ENCODE measurements around the gene IDH3A.

Gene IDH3A

DNA sequence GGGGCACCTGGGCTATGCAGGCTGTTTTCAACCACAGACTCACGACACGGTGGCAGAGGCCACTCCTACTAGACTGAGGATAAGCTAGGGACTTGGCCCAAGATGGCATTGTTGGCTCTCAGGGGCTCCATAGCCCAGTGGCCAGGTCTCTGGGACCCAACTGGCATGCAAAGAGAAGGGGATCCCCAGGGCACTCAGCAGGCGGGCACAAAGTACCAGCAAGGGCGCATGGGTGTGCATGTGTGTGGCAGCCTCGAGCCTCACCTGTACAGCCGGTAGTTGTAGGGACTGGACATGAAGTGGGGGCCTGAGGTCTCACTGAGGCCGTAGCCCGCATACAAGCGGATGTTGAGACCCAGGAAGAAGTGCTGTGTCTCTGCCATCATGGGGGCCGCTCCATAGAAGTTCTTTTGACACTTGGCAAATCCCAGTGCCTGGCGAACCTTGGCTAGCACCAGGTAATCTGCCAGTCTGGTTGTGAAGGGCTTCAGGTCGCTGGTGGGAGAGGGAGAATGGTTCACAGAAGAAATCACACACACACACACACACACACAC is 30.2 kb downstream of the IDH3A start:
- H3K4me1 ChIP-seq (ENCODE audit: control insufficient read depth in 1 of 2, insufficient read depth in 2 of 2, low read length in 2 of 2): no peaks in the 10 kb centered on the region
- H3K27ac ChIP-seq (ENCODE audit: low read depth, low read length): no peak overlapping the region
- H3K9ac ChIP-seq (ENCODE audit: low read depth in 1 of 2, low read length in 2 of 2): no peak overlapping the region
- no peak overlapping the region for H3K4me3 ChIP-seq (ENCODE audit: low read depth in 1 of 2, low read length in 2 of 2)
- H3K36me3 ChIP-seq (ENCODE audit: control insufficient read depth in 1 of 2, insufficient read depth in 2 of 2, low read length in 2 of 2): no peaks in the 10 kb centered on the region
- H3K9me3 ChIP-seq (ENCODE audit: control insufficient read depth in 1 of 2, low read length in 2 of 2): no peaks in the 10 kb centered on the region
- no peaks in the 10 kb centered on the region for H3K27me3 ChIP-seq (ENCODE audit: control insufficient read depth in 1 of 2, insufficient read depth in 2 of 2, low read length in 2 of 2)

DNA sequence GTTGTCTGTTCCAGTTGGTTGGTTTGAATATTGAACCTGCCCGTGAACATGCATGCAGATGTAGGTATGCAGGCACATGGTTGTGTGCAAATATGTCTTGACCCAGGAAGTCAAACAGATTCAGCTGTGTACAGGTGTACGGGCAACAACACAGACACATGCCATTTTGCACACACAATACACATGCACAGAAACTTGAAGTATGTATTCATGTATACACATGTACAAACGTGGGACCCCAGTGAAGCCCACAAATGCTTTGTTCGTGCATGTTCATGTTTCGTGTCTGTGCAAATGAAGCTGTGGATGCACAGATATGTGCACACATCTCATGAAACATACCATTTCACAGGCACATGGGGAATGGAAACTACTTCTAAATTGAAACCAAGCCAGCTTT is 30.7 kb downstream of the IDH3A start:
- H3K27me3 ChIP-seq (ENCODE audit: control insufficient read depth in 1 of 2, insufficient read depth in 2 of 2, low read length in 2 of 2): no peaks in the 10 kb centered on the region
- no peaks in the 10 kb centered on the region for H3K36me3 ChIP-seq (ENCODE audit: control insufficient read depth in 1 of 2, insufficient read depth in 2 of 2, low read length in 2 of 2)
- no peak overlapping the region for H3K27ac ChIP-seq (ENCODE audit: low read depth, low read length)
- H3K9me3 ChIP-seq (ENCODE audit: control insufficient read depth in 1 of 2, low read length in 2 of 2): no peaks in the 10 kb centered on the region
- no peak overlapping the region for H3K9ac ChIP-seq (ENCODE audit: low read depth in 1 of 2, low read length in 2 of 2)
- no peak overlapping the region for H3K4me3 ChIP-seq (ENCODE audit: low read depth in 1 of 2, low read length in 2 of 2)
- no peaks in the 10 kb centered on the region for H3K4me1 ChIP-seq (ENCODE audit: control insufficient read depth in 1 of 2, insufficient read depth in 2 of 2, low read length in 2 of 2)

DNA sequence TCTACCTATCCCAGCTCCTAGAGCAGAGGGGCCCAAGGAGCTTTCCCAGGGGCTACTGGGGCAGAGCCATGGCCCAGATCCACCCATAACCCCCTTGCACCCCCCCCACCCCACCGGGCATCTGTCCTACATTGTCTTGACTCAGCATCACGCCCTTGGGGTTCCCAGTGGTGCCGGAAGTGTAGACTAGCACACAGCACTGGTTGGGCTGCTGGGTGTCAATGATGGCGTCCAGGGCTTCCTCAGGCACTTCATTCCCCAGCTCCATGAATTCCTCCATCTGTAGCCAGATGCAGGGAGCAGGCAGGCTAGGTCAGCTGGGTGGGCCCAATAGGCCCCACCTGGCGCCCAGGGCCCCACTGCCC is 33.2 kb downstream of the IDH3A start:
- Histone ChIP-seq H3K27ac (ENCODE audit: low read depth, low read length) (no peak overlapping the region), H3K9ac (ENCODE audit: low read depth in 1 of 2, low read length in 2 of 2) (no peak overlapping the region), H3K4me1 (ENCODE audit: control insufficient read depth in 1 of 2, insufficient read depth in 2 of 2, low read length in 2 of 2) (no peaks in the 10 kb centered on the region), H3K9me3 (ENCODE audit: control insufficient read depth in 1 of 2, low read length in 2 of 2) (no peaks in the 10 kb centered on the region), H3K4me3 (ENCODE audit: low read depth in 1 of 2, low read length in 2 of 2) (no peak overlapping the region), H3K36me3 (ENCODE audit: control insufficient read depth in 1 of 2, insufficient read depth in 2 of 2, low read length in 2 of 2) (no peaks in the 10 kb centered on the region), H3K27me3 (ENCODE audit: control insufficient read depth in 1 of 2, insufficient read depth in 2 of 2, low read length in 2 of 2) (no peaks in the 10 kb centered on the region)

DNA sequence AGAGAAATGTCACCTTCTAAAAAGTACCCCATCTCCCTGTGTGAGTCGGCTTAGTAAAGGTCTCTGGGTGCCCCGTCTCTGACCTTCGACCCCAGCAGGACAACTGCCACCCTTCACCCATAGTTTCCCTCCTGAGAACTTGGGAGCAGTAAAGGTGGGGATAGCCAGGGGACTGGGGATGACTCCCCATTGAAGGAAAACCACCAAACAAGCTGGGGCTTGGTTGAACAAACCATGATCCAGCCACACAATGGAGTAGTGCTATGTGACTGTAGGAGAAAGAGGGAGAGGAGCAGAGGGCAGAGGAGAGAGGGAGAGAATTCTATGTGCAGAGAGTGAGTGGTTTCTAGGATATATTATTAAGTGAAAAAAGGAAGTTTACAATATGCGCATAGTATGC is 33.7 kb downstream of the IDH3A start:
- Histone ChIP-seq H3K9ac (ENCODE audit: low read depth in 1 of 2, low read length in 2 of 2) (no peak overlapping the region), H3K27me3 (ENCODE audit: control insufficient read depth in 1 of 2, insufficient read depth in 2 of 2, low read length in 2 of 2) (no peaks in the 10 kb centered on the region), H3K4me3 (ENCODE audit: low read depth in 1 of 2, low read length in 2 of 2) (no peak overlapping the region), H3K9me3 (ENCODE audit: control insufficient read depth in 1 of 2, low read length in 2 of 2) (no peaks in the 10 kb centered on the region), H3K4me1 (ENCODE audit: control insufficient read depth in 1 of 2, insufficient read depth in 2 of 2, low read length in 2 of 2) (no peaks in the 10 kb centered on the region), H3K36me3 (ENCODE audit: control insufficient read depth in 1 of 2, insufficient read depth in 2 of 2, low read length in 2 of 2) (no peaks in the 10 kb centered on the region), H3K27ac (ENCODE audit: low read depth, low read length) (no peak overlapping the region)

DNA sequence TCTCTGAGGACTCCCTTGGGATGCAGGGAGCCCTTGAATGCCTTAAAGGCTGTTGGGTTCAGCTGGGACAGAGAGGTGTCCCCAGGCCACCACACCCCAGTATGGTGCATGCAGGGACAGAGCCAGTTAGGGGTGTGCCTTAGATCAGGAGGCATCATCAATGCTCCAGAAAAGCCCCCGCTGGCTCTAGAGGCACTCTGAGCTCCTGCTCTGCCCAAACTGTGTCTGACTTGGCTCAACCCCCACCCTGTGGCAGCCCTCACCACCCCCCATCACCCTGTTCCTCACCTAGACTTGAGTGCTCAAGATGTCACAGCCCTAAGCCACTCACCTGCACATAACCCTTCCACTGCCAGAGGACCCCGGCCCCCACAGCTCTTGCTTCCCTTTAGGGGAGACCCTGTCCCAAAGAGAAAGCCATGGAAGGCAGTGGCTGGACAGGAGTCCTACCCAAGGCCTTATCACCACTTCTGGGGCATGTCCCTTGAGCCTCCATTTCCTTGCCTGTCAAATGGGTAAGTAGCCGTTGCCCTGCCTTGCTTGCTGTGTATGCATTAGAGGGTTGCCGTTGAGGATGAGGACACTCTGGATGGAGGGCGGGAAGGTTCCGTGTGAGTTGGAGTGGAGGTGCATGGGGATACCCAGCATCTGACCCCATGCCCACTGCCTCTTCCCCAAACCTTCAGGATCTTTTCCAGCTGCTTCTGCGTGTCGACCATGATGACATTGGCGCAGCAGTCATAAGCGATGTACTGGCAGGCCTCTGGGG is 43.8 kb downstream of the IDH3A start:
- no peaks in the 10 kb centered on the region for H3K27me3 ChIP-seq (ENCODE audit: control insufficient read depth in 1 of 2, insufficient read depth in 2 of 2, low read length in 2 of 2)
- H3K36me3 ChIP-seq (ENCODE audit: control insufficient read depth in 1 of 2, insufficient read depth in 2 of 2, low read length in 2 of 2): no peaks in the 10 kb centered on the region
- no peaks in the 10 kb centered on the region for H3K4me1 ChIP-seq (ENCODE audit: control insufficient read depth in 1 of 2, insufficient read depth in 2 of 2, low read length in 2 of 2)
- H3K9ac ChIP-seq (ENCODE audit: low read depth in 1 of 2, low read length in 2 of 2): no peak overlapping the region
- H3K4me3 ChIP-seq (ENCODE audit: low read depth in 1 of 2, low read length in 2 of 2): no peak overlapping the region
- no peak overlapping the region for H3K27ac ChIP-seq (ENCODE audit: low read depth, low read length)
- H3K9me3 ChIP-seq (ENCODE audit: control insufficient read depth in 1 of 2, low read length in 2 of 2): no peaks in the 10 kb centered on the region

DNA sequence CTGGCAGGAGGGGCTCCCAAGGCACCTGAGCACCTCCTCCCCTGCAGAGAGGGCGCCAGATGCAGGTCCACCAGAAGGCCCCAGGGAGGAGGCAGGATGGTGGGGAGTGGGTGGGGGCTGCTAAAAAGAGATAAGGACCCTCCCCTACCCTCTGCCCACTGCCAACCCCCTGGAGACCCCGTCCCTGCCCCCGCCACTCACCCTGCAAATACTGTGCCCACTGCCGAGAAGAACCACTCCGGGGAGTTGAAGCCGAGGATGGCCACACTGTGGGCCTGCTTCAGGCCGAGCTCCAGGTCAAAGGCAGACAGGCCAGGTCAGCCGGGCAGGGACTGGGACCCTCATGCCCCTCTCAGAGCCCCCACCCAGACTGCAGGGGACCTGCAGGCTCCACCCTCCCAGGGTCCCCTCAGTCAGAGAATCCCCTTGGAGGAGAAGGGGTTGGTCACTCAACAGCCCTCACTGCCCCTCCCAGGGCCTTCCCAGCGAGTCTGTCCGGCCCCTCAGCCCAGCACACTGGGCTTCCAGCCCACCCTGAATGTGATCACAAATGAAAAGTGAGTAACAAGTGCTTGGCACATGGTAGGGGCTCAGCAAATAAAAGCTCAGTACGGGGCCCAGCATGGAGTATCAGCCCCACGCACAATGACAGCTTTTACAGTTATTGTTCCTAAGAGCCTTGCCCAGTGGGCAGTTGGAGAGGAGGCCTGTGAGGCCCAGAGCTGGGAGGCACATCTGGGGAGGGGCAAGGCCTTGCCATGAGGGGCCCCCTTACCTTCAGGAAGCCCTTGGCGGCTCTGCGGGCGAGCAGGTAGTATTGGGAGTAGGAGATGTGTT is 44.8 kb downstream of the IDH3A start:
- Histone ChIP-seq H3K36me3 (ENCODE audit: control insufficient read depth in 1 of 2, insufficient read depth in 2 of 2, low read length in 2 of 2) (no peaks in the 10 kb centered on the region), H3K4me3 (ENCODE audit: low read depth in 1 of 2, low read length in 2 of 2) (no peak overlapping the region), H3K27me3 (ENCODE audit: control insufficient read depth in 1 of 2, insufficient read depth in 2 of 2, low read length in 2 of 2) (no peaks in the 10 kb centered on the region), H3K9me3 (ENCODE audit: control insufficient read depth in 1 of 2, low read length in 2 of 2) (no peaks in the 10 kb centered on the region), H3K27ac (ENCODE audit: low read depth, low read length) (no peak overlapping the region), H3K9ac (ENCODE audit: low read depth in 1 of 2, low read length in 2 of 2) (no peak overlapping the region), H3K4me1 (ENCODE audit: control insufficient read depth in 1 of 2, insufficient read depth in 2 of 2, low read length in 2 of 2) (no peaks in the 10 kb centered on the region)

DNA sequence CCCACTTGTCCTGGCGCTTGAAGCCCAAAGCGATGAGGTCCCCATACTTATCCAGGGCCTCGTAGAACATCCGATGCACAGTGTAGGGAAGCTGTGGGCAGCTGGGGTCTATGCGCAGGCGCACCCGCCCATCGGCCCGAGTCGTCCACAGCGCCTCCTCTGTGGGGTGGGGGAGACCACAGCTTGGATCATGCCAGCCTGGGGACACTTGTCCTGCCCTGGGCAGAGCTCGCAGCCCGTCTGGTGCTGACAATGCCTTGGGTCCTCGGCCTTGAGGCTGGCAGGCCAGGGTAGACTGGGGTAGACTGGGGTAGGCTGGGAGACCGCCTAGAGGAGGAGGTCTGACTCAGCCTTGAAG is 45.4 kb downstream of the IDH3A start:
- H3K4me1 ChIP-seq (ENCODE audit: control insufficient read depth in 1 of 2, insufficient read depth in 2 of 2, low read length in 2 of 2): no peaks in the 10 kb centered on the region
- H3K9ac ChIP-seq (ENCODE audit: low read depth in 1 of 2, low read length in 2 of 2): no peak overlapping the region
- H3K27me3 ChIP-seq (ENCODE audit: control insufficient read depth in 1 of 2, insufficient read depth in 2 of 2, low read length in 2 of 2): no peaks in the 10 kb centered on the region
- no peaks in the 10 kb centered on the region for H3K36me3 ChIP-seq (ENCODE audit: control insufficient read depth in 1 of 2, insufficient read depth in 2 of 2, low read length in 2 of 2)
- no peak overlapping the region for H3K4me3 ChIP-seq (ENCODE audit: low read depth in 1 of 2, low read length in 2 of 2)
- no peak overlapping the region for H3K27ac ChIP-seq (ENCODE audit: low read depth, low read length)
- H3K9me3 ChIP-seq (ENCODE audit: control insufficient read depth in 1 of 2, low read length in 2 of 2): no peaks in the 10 kb centered on the region

DNA sequence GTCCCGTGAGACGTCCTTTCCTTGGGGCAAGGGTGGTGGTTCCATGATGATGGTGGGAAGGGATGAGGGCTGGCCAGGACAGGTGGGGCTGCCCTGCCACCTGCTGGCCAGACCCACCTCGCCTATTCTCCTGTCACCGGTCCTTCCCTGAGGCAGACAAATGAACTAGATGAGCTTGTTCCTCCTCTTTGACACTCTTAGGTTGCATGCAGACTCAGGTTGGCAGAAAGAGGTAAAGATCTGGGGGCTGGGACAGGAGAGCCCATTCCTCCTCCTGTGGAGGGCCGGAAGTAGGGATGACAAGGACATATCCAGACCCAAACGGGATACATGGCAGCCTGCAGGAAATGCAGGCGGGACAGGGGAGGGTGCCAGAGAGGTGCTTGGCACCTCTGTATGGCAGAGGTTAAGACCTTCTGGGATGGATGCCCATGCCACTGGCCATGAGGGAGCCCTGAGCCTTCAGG is 46.6 kb downstream of the IDH3A start:
- no peaks in the 10 kb centered on the region for H3K4me1 ChIP-seq (ENCODE audit: control insufficient read depth in 1 of 2, insufficient read depth in 2 of 2, low read length in 2 of 2)
- H3K9ac ChIP-seq (ENCODE audit: low read depth in 1 of 2, low read length in 2 of 2): no peak overlapping the region
- no peaks in the 10 kb centered on the region for H3K27me3 ChIP-seq (ENCODE audit: control insufficient read depth in 1 of 2, insufficient read depth in 2 of 2, low read length in 2 of 2)
- no peak overlapping the region for H3K4me3 ChIP-seq (ENCODE audit: low read depth in 1 of 2, low read length in 2 of 2)
- H3K36me3 ChIP-seq (ENCODE audit: control insufficient read depth in 1 of 2, insufficient read depth in 2 of 2, low read length in 2 of 2): no peaks in the 10 kb centered on the region
- no peaks in the 10 kb centered on the region for H3K9me3 ChIP-seq (ENCODE audit: control insufficient read depth in 1 of 2, low read length in 2 of 2)
- no peak overlapping the region for H3K27ac ChIP-seq (ENCODE audit: low read depth, low read length)

DNA sequence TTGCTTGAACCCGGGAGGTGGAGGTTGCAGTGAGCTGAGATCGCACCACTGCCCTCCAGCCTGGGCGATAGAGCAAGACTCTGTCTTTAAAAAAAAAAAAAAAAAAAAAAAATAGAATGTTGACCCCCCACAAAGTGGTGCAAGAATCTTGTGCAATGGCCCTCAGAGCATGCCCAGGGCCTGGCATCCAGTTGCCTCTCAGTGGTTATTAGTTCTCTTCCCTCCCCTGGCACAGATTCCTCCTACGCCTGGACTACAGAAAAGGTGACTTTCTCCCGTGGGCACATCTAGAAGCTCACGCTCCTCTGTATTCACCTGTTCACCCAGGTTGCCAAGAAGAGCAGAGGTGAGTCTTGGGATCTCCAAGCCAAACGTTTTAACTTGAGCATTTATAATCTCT is 48.5 kb downstream of the IDH3A start:
- H3K27ac ChIP-seq (ENCODE audit: low read depth, low read length): no peak overlapping the region
- no peaks in the 10 kb centered on the region for H3K9me3 ChIP-seq (ENCODE audit: control insufficient read depth in 1 of 2, low read length in 2 of 2)
- H3K9ac ChIP-seq (ENCODE audit: low read depth in 1 of 2, low read length in 2 of 2): no peak overlapping the region
- H3K36me3 ChIP-seq (ENCODE audit: control insufficient read depth in 1 of 2, insufficient read depth in 2 of 2, low read length in 2 of 2): no peaks in the 10 kb centered on the region
- H3K4me3 ChIP-seq (ENCODE audit: low read depth in 1 of 2, low read length in 2 of 2): no peak overlapping the region
- no peaks in the 10 kb centered on the region for H3K27me3 ChIP-seq (ENCODE audit: control insufficient read depth in 1 of 2, insufficient read depth in 2 of 2, low read length in 2 of 2)
- H3K4me1 ChIP-seq (ENCODE audit: control insufficient read depth in 1 of 2, insufficient read depth in 2 of 2, low read length in 2 of 2): no peaks in the 10 kb centered on the region

DNA sequence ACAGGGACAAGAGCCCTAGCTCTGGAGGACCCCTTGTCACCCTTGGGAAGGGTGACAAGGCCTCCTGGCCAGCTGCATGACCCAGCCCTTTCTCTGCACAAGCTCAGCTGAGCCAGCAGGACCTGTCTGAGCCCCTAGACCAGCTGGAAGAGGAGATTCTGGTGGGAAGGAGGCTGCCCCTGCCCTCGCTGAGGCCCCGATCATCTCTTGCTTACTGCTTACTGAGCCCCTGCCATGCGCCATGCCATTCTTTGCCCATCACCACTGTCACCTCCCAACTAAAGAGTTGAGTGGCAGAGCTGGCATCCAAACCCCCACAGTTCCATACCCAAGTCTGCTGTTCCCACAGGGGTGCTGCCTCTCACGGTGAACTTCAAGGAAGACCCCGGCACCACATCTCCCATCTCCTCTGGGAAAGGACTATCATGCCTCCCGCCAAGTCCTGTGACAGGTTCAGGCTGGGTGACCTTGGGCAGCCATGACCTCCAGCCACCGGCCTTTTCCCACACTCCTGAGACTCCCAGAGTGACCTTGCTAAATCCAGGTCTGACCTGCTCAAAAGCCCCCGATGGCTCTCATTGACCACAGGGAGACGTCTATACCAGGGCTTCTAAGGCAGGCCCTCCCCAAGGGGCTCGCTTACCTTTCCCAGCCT is 51.2 kb downstream of the IDH3A start:
- H3K27me3 ChIP-seq (ENCODE audit: control insufficient read depth in 1 of 2, insufficient read depth in 2 of 2, low read length in 2 of 2): no peaks in the 10 kb centered on the region
- no peaks in the 10 kb centered on the region for H3K9me3 ChIP-seq (ENCODE audit: control insufficient read depth in 1 of 2, low read length in 2 of 2)
- H3K4me3 ChIP-seq (ENCODE audit: low read depth in 1 of 2, low read length in 2 of 2): no peak overlapping the region

More for the DNA sequence above, 51.2 kb downstream of the IDH3A start:
- no peaks in the 10 kb centered on the region for H3K36me3 ChIP-seq (ENCODE audit: control insufficient read depth in 1 of 2, insufficient read depth in 2 of 2, low read length in 2 of 2)
- no peak overlapping the region for H3K27ac ChIP-seq (ENCODE audit: low read depth, low read length)
- no peak overlapping the region for H3K9ac ChIP-seq (ENCODE audit: low read depth in 1 of 2, low read length in 2 of 2)
- peaks cover 0 to 14% of the 10 kb centered on the region in 2 donors for H3K4me1 ChIP-seq (ENCODE audit: control insufficient read depth in 1 of 2, insufficient read depth in 2 of 2, low read length in 2 of 2)

All from duodenal mucosa (tissue), 2 donors.